C4-2B (cell line): ENCODE measurements around the gene UBXN6.

Source experiments
- H3K27ac ChIP-seq: fragments of 450-650 bp; 2 replicates; pipeline ENCODE4 v1.5.1; 2017
- ZFX ChIP-seq: fragments of 450-650 bp; IDR thresholded peaks from 2 replicates; pipeline ENCODE4 v1.6.1; 2017
- TF ChIP-seq, protein P1 (sequence below): fragments of 450-650 bp; conservative IDR thresholded peaks from 2 replicates; pipeline ENCODE4 v1.5.1; 2017; ENCODE audit warnings: mild to moderate bottlenecking

UBXN6 gene

GRCh38 chr19:4464815-4465581, 7.4 kb upstream of the UBXN6 start:
- no peak overlapping the region for H3K27ac ChIP-seq
- no peak for TF ChIP-seq ZFX
- TF ChIP-seq, protein P1, sequence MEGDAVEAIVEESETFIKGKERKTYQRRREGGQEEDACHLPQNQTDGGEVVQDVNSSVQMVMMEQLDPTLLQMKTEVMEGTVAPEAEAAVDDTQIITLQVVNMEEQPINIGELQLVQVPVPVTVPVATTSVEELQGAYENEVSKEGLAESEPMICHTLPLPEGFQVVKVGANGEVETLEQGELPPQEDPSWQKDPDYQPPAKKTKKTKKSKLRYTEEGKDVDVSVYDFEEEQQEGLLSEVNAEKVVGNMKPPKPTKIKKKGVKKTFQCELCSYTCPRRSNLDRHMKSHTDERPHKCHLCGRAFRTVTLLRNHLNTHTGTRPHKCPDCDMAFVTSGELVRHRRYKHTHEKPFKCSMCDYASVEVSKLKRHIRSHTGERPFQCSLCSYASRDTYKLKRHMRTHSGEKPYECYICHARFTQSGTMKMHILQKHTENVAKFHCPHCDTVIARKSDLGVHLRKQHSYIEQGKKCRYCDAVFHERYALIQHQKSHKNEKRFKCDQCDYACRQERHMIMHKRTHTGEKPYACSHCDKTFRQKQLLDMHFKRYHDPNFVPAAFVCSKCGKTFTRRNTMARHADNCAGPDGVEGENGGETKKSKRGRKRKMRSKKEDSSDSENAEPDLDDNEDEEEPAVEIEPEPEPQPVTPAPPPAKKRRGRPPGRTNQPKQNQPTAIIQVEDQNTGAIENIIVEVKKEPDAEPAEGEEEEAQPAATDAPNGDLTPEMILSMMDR: no peak

DNA sequence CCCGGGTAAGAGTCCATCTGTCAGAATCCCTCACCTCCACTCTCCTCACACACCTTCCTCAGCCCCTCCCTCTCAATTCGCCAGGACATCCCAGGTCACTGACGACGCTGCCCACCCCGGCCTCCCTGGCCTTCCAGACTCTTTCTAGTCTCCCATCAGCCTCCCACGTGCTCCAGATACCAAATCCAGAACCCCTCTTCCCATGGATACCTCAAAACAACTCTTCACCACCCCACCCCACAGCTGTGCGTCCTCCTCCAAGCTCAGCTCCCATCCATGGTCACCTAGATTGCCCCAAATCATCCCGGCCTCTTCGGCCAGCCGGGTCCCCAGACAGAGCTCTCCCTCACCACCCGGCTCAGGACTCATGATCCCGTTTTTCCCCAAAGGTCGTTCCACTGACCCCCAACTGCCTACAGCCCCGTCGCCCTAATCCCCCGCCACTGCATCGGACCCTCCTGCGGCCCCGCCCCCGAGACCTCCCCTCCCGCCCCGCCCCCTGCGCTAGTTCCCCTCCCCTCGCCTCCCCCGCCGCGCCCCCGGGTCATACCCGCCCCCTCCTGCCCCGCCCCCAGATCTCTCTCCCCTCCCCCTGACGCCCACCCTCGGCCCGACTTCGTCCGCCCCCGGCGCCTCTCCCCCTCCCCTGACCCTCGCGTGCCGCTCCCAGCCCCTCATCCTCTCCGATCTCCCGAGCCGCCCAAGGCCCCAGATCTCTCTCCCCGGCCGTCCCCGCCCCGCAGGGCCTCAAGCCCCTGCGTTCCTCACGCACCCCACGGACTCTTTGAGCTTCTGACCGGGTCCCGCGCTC, 546 bp downstream of the UBXN6 start:
- peak overlapping the region; percentile 63 for H3K27ac ChIP-seq
- peak; percentile 31; the same call in 1 of the 2 replicates for TF ChIP-seq ZFX
- TF ChIP-seq, protein P1: no peak

- TF ChIP-seq ZFX: no peak
- TF ChIP-seq, protein P1: no peak
- H3K27ac ChIP-seq: peak overlapping the region; percentile 63
Measured at GRCh38 chr19:4456476-4456842, 1.1 kb downstream of the UBXN6 start.

- H3K27ac ChIP-seq: peak overlapping the region; percentile 63; the same call in 1 of the 2 replicates
- TF ChIP-seq, protein P1: no peak
- no peak for TF ChIP-seq ZFX
Measured at GRCh38 chr19:4455719-4456475, 1.7 kb downstream of the UBXN6 start.

DNA sequence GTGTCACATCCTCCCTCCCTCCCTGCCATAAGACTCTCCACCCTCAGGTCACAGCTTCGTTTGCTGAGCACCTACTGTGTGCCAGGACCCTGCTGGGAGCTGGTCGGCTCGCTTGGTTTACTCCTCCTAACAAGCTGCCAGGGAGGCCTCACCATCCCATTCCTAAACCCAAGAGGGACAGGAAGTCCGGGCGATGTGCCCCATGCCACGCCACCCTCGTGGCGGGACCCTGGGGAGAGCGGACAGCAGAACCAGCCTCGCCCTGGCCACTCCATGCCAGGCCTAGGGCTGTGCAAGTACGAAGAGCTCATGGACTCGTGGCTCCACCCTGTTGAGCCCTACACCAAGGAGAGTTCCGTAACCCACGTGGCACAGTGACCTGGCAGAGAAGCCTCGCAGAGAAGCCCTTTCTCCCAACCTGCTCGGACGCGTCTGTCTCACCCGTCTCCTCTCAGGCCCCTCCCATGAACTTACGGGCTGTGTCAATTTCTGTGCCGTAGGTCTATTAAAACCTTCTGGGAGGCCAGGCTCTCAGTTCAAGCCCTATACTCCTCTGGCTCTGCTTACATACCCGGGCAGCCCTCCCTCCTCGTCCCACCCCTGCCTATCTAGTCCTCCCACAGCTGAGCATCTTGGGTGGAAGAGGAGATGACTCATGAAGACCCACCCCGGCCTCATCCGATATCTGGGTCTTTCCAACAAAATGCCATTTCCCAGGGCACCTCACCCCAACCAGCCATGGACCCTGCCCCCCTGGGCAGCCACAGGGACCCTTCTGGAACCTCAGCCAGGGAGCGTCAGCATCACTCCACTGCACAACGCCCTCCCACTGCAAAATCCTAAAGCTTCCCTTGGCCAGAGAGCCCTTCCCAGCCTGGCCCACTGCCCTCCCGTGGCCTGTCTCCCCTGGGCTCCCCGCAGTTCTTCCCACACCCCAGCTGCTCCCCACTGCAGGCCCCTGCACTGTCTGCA, 2.6 kb downstream of the UBXN6 start:
- TF ChIP-seq, protein P1: no peak
- TF ChIP-seq ZFX: no peak
- no peak overlapping the region for H3K27ac ChIP-seq

DNA sequence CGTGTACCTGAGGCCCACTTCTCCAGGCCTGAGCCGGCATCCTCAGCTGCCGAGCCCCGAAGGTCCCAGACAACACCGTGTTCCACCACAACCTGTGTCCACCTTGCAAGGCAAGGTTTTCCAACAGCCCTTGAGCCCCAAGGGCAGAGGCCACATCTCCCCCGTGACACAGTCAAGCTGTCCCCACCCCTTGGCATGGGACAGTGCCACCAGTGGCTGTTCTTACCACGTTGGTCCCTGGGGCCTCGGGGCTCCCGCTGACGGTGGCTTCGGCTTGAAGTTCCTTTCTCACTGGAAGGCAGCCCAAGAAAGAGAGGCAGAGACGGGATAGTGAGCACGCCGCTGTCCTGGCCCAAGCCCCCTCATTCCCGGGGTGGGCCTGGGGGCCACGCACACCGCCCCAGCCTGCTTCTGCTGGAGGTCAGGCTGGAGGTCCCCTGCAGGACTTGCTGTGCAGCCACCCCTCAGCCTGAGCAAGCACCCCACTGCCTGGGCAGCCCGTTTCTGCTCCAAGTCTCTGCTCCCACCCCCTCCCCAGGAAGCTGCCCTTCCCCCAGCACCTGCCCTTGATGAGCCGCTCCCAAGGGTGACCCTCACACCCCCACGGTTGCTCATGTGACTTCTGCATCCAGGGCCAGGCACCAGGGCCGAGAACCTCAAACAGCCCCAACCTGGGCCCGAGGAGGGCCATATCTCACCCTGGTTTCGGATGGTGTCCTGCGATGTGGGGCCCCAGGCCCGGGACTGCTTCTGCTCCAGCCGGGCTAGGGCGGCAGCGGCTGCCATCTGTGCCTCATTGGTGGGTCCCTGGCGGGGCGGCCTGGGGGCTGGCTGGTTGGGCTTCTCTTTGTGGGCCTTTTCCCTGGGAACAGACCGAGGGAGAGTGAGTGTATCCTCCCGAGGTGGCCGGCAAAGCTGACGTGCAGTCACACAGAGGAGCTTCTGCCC, 4.1 kb downstream of the UBXN6 start:
- TF ChIP-seq, protein P1: no peak
- no peak for TF ChIP-seq ZFX
- no peak overlapping the region for H3K27ac ChIP-seq
